H1 (cell line): ENCODE results near the gene TUBGCP3. TPM values are rescaled to one million over a fixed set of nuclear protein-coding genes. Genes with fewer than 3 reads are reported as not detected.

Experiments
- CBX5 ChIP-seq: fragments of 300-800, 300-1000 bp; sonication (generic); IDR thresholded peaks from 2 replicates; pipeline ENCODE4 v1.7.1; 2016; ENCODE audit warnings: antibody characterized with exemption, low read length, low read depth
- CTBP2 ChIP-seq: IDR thresholded peaks from 2 replicates; pipeline ENCODE4 v1.7.0; 2011; ENCODE audit warnings: borderline replicate concordance, mild to moderate bottlenecking, moderate library complexity, mixed read lengths, low read length; ENCODE audit not compliant: insufficient read depth, insufficient read length
- E2F6 ChIP-seq: IDR thresholded peaks from 2 replicates; pipeline ENCODE4 v1.6.1; 2012; ENCODE audit warnings: inconsistent platforms
- EZH2 ChIP-seq: fragments of 200-600 bp; sonication (generic); IDR thresholded peaks from 2 replicates; pipeline ENCODE4 v1.7.1; 2012; ENCODE audit warnings: low read depth, mild to moderate bottlenecking, moderate library complexity, low read length, inconsistent platforms; ENCODE audit not compliant: severe bottlenecking
- FOSL1 ChIP-seq: IDR thresholded peaks from 2 replicates; pipeline ENCODE4 v1.6.1; 2011; ENCODE audit warnings: mild to moderate bottlenecking, low read depth, low read length, moderate library complexity; ENCODE audit not compliant: insufficient read depth
- GTF2F1 ChIP-seq: IDR thresholded peaks from 2 replicates; pipeline ENCODE4 v1.6.1; 2012; ENCODE audit warnings: low read depth, low read length, improper control_type of control experiment, borderline replicate concordance
- HDAC6 ChIP-seq: IDR thresholded peaks from one replicate; pipeline ENCODE4 v1.7.1; 2012; ENCODE audit warnings: low read depth, mild to moderate bottlenecking, inconsistent platforms, low read length, moderate library complexity
- JUN ChIP-seq: IDR thresholded peaks from 2 replicates; pipeline ENCODE4 v1.6.1; 2011; ENCODE audit warnings: low read depth, mild to moderate bottlenecking, improper control_type of control experiment, low read length
- JUND ChIP-seq: IDR thresholded peaks from 2 replicates; pipeline ENCODE4 v1.6.1; 2011; ENCODE audit warnings: mild to moderate bottlenecking, improper control_type of control experiment, low read length
- KDM4A ChIP-seq: IDR thresholded peaks from one replicate; pipeline ENCODE4 v1.7.1; 2012; ENCODE audit warnings: low read depth, mild to moderate bottlenecking, moderate library complexity, low read length, inconsistent platforms; ENCODE audit not compliant: severe bottlenecking
- KDM5A ChIP-seq: fragments of 200-600 bp; IDR thresholded peaks from 2 replicates; pipeline ENCODE4 v1.7.1; 2012; ENCODE audit warnings: mild to moderate bottlenecking, low read length, inconsistent platforms, mixed read lengths
- MAFK ChIP-seq: IDR thresholded peaks from 2 replicates; pipeline ENCODE4 v1.6.1; 2012; ENCODE audit warnings: low read depth, mild to moderate bottlenecking, improper control_type of control experiment, low read length
- MAX ChIP-seq: IDR thresholded peaks from 2 replicates; pipeline ENCODE4 v1.6.1; 2012; ENCODE audit warnings: inconsistent platforms
- POLR2A ChIP-seq, 2 experiments: IDR thresholded peaks; 1 replicate in 1 of 2; 2 replicates in 1 of 2; pipeline ENCODE4 v1.6.1; 2011; ENCODE audit warnings: low read depth in 2 of 2, low read length in 2 of 2, mild to moderate bottlenecking in 2 of 2; ENCODE audit errors: control extremely low read depth in 1 of 2
- POU5F1 ChIP-seq: IDR thresholded peaks from 2 replicates; pipeline ENCODE4 v1.6.1; 2011; ENCODE audit warnings: low read depth, mild to moderate bottlenecking, low read length, moderate library complexity
- RFX5 ChIP-seq: IDR thresholded peaks from 2 replicates; pipeline ENCODE4 v1.6.1; 2011; ENCODE audit warnings: low read depth, low read length, improper control_type of control experiment, borderline replicate concordance
- SIN3A ChIP-seq, 2 experiments: IDR thresholded peaks in 1 of 2; conservative IDR thresholded peaks in 1 of 2; 2 replicates each; pipeline ENCODE4 v1.6.1; 2011 to 2012; ENCODE audit warnings: low read length in 2 of 2, improper control_type of control experiment in 1 of 2, low read depth in 1 of 2, mild to moderate bottlenecking in 1 of 2
- SP1 ChIP-seq: IDR thresholded peaks from 2 replicates; pipeline ENCODE4 v1.6.1; 2011; ENCODE audit warnings: low read depth, low read length
- SUZ12 ChIP-seq: fragments of 200-600 bp; sonication (generic); IDR thresholded peaks from 2 replicates; pipeline ENCODE4 v1.6.1; 2012; ENCODE audit warnings: mild to moderate bottlenecking, inconsistent platforms, low read length, moderate library complexity, mixed read lengths
- TAF1 ChIP-seq: IDR thresholded peaks from 2 replicates; pipeline ENCODE4 v1.6.1; 2011; ENCODE audit warnings: mild to moderate bottlenecking, low read depth, low read length
- TAF7 ChIP-seq: optimal IDR thresholded peaks from 2 replicates; pipeline ENCODE3; 2011; ENCODE audit warnings: low read depth, mild to moderate bottlenecking, inconsistent platforms, low read length, moderate library complexity, borderline replicate concordance
- polyA plus RNA-seq, 7 experiments: library from polyadenylated mRNA; depleted of rRNA in 3 of 7; stranded (reverse) in 5 of 7; unstranded in 2 of 7; fragments of >200 nt in 5 of 7; fragments of 200-250 nt in 2 of 7; gene quantifications; 1 replicate in 5 of 7; 2 replicates in 1 of 7; 4 replicates in 1 of 7; pipeline versions ENCODE4 v1.2.1 to v1.2.3, GENCODE V29; 2011 to 2013; ENCODE audit warnings: missing spikeins in 2 of 7, mixed read lengths in 2 of 7
- total RNA-seq: library from RNA; stranded (reverse); fragmentation: NEBNext Ultra II Directional; extraction: Animal tissue kit (Norgen Biotek cat#: 25700); gene quantifications from 2 replicates; pipeline ENCODE4 v1.2.1, GENCODE V29; 2021

The TUBGCP3 gene
- total and polyA plus RNA-seq, 2 of the 8 experiments (the other 6 are each of a cell fraction or from before 2014, with no cell fraction given): 27.0 to 31.7 TPM

DNA sequence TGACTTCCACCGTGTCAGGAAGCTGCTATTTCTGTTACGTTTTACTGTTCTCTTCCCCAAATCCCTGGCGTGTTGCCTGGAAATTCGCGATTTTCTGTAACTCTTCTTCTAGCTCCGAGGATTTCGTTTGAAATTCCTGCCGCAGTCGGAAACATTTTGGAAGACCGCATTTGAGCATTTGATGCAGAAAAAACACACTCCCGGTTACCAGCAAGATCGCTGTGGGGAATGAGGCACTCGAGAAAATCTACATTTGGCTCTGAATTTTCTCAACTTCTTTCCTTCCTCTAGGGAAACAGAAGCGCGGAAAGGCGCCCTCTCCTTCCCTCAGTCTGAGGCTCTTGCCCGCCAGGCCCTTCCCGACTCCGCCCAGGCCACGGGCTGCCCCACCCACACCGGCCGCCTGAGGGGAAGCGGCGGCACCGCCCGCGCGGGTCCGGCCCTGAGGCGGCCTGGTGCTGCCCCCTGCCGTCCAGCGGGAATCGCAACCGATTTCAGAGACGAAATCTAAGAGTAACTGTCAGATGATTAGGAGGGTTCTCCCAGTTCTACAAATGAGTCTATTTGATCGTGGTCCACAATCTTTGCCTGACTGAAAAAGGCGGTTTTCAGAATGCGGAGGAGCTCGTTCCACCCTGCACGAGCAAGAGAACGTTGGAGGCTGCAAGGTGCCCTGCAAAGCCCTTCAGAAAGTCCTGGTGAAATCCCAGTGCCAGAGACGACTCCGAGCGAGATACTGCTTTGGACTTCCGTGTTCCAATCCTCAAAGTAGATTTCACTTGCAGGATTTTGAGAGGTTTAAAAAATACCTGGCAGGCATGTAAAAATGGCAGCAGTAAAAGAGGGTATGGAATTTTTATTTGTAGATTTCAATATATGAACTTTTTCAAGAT lies 18.4 kb upstream of the TUBGCP3 start (continued):
- TF ChIP-seq MAFK: no peak
- no peak for TF ChIP-seq E2F6
- TF ChIP-seq POU5F1: no peak
- peak; percentile 42 for TF ChIP-seq KDM4A
- TF ChIP-seq EZH2: no peak
- peak; percentile 63 for TF ChIP-seq TAF1
- TF ChIP-seq MAX: 0 out of 2 replicates have a peak, but pooled peaks have one; percentile 25
- no peak for TF ChIP-seq HDAC6
- TF ChIP-seq CTBP2: no peak
- TF ChIP-seq SIN3A (conservative IDR thresholded peaks at IDR 0.05 in 1 of 2, IDR thresholded peaks at IDR 0.05 in 1 of 2; ENCODE audit: low read depth in 1 of 2, low read length in 2 of 2): no peak; a peak in 1 of 4 replicates
- TF ChIP-seq SP1: no peak
- no peak for TF ChIP-seq TAF7
- TF ChIP-seq SUZ12: no peak
- no peak for TF ChIP-seq RFX5
- TF ChIP-seq JUN: no peak
- no peak for TF ChIP-seq JUND
- TF ChIP-seq KDM5A: no peak
- peak; percentile 73 to 83 for TF ChIP-seq POLR2A (IDR thresholded peaks at IDR 0.05; ENCODE audit: control extremely low read depth in 1 of 2, low read depth in 2 of 2, low read length in 2 of 2)
- TF ChIP-seq GTF2F1: 0 out of 2 replicates have a peak, but pooled peaks have one; percentile 33
- no peak for TF ChIP-seq FOSL1
- no peak for TF ChIP-seq CBX5
